NCI-H2171 treated with DMSO at 0.1 percent for 48 hours (cell line): ENCODE data around the gene AIG1.
A peak's percentile ranks its signal among the peaks of the same experiment; 100 is the strongest.
"Not testable (repeated sequence)": the region's sequence is repeated elsewhere in the genome, so short reads cannot be mapped to it uniquely, and the experiment has no call there.

Experiments
- DNase-seq: peaks from one replicate; lab custom pipeline; 2025; lab: John Stamatoyannopoulos, UW

Gene AIG1

DNA sequence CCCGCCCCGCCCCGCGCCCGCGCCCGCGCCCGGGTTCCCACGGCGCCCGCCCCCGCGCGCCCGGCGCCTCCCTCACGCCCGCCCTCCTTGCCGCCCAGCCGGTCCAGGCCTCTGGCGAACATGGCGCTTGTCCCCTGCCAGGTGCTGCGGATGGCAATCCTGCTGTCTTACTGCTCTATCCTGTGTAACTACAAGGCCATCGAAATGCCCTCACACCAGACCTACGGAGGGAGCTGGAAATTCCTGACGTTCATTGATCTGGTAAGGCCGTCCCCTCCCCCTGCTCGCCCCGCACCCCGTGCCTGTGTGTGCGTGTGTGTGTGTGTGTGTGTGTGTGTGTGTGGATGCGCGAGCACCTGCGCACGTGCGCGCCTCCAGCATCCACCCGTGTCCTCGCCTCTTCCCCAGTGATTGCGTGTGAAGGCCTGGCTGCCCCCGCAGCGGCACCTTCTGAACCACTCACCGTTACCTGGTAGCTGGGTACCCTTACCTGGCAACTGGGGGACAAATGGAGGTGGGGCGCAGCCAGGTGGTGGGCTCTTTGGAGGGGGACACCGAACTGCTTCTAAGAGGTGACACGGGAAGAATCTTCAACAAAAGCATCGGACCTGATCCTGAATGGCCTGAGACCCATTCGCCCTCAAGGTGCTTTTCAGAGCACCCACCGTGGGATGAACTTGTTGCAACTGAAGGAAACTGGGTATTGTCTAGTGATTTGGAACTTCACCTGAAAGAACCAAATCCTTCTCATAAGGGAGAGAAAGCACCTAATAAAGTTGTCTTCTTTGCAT lies at the start of gene AIG1:
TSS of gene AIG1 (plus strand) at position 84 of the 791 bp plus-strand sequence. CDS start at position 121, 37 bp downstream.
- peak; percentile 60 for DNase-seq

DNA sequence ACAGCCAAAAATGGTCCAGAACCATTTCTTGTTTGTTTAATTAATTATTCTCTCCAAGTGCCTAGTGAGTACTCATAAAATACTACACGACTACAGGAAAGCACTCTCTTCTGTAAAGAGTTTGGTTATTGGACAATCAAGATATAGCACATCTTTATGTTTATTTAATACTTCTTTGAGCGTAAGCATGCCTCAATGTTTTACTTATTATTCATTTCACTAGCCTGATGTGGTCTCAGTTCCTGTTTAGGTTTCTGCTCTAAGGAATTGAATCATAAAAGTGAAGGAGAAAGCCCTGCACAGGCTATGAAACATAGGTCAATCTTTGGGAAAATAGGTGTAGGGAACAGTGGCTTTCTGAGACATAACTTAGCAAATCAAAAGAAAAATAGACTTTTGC lies 45.9 kb upstream of the AIG1 start:
- DNase-seq = no peak

DNA sequence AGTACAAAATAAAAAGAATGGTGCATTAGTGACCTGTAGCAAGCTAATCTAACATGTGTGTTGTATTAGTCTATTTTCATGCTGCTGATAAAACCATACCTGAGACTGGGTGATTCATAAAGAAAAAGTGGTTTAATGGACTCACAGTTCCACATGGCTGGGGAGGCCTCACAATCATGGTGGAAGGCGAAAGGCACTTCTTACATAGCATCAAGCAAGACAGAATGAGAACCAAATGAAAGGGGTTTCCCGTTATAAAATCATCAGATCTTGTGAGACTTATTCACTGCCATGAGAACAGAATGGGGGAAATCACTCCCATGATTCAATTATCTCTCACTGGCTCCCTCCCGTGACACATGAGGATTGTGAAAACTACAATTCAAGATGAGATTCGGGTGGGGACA lies 45.4 kb upstream of the AIG1 start:
- no peak for DNase-seq

- no peak for DNase-seq
Measured at GRCh38 chr6:143018955-143019354, 41.7 kb upstream of the AIG1 start.

GRCh38 chr6:143020862-143021261 lies 39.8 kb upstream of the AIG1 start:
- not testable (repeated sequence) for DNase-seq

- DNase-seq = no peak
Measured at GRCh38 chr6:143021543-143021942, 39.1 kb upstream of the AIG1 start.

- DNase-seq = no peak
Measured at GRCh38 chr6:143022587-143022986, 38.1 kb upstream of the AIG1 start.

DNA sequence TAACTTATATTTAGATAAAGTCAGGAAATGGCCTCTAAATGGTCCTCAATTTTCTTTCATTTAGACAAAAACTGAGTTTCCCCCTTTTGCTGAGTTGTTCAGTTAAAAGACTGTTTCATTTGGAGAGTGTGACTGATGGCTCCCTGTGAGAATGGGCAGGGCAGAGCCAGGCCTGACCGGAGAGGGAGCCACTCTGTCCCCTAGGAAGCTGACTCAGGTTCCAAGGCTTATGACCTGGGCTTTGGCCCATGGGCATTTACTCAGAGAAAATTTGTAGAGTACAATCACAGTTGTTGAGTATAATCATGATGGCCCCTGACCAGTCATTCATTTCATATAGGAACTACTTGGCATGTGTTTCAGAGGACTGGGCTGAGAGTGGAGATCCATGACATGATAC lies 37.0 kb upstream of the AIG1 start:
- no peak for DNase-seq

- DNase-seq = no peak
Measured at GRCh38 chr6:143024977-143025376, 35.7 kb upstream of the AIG1 start.

DNA sequence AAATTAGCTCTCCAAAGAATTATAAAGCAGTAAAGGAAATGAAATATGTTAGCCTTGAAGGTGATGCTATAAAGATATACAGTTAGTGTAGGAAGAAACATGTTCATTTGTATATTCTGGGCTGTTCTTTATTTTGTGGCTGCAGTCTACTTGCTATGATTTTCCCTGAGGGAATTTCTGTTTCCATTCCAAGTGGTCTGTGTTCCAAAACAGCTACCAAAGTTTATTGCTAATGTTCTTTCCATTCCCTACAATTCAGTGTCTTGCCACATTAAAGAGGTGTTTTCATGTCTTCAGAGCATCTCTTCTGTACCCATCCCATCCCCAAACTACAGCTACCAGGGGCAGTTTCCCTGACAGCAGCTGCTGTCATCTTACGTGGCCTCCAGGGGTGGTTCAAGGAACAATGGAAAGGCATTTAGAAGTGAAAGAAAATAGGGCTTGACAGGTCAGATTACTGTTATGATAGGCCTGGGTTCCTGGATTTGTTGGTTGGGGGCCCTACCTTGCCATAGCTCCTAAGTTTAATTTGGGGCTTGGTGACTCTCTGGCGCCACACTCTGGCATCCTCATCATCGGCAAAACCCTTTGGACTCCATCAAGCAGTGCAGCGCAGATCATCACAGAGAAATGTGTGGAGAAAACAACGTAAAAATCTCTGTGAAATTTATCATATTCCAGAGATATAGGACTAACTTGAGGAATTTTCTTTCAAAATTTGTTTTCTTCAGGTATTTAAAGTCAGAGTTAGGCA lies 33.8 kb upstream of the AIG1 start:
- no peak for DNase-seq

DNA sequence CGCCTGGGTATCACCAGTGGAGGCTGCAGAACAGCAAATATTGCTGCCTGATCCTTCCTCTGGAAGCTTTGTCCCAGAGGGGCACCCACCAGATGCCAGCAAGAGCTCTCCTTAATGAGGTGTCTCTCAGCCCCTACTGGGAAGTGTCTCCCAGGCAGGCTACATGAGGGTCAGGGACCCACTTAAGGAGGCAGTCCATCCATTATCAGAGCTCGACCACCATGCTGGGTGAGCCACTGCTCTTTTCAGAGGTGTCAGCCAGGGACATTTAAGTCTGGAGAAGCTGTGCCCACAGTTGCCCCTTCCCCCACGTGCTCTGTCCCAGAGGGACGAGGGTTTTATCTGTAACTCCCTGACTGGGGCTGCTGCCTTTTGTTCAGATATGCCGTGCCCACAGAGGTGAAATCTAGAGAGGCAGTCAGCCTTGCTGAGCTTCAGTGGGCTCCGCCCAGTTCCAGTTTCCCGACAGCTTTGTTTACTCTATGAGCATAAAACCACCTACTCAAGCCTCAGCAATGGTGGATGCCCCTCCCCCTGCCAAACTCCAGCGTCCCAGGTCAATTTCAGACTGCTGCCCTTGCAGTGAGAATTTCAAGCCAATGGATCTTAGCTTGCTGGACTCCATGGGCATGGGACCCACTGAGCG lies 25.9 kb upstream of the AIG1 start:
- DNase-seq = no peak

DNA sequence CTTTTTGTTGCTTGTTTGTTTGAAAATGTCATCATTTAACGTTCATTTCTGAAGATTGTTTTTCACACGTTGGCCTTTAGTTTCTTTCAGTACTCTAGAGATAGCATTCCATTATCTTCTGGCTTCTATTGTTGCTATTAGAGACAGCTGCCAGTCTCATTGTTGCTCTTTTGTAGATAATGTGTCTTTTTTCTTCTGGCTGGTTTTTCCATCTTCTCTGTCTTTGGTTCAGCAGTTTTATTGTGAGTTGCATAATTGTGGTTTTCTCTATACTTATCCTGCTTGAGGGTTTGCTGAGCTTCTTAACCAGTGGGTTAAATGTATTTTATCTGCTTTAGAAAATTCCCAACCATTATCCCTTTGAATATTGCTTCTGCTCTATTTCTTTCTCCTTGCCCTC lies 23.2 kb upstream of the AIG1 start:
- no peak for DNase-seq

GRCh38 chr6:143038833-143039232 lies 21.9 kb upstream of the AIG1 start:
- no peak for DNase-seq

DNA sequence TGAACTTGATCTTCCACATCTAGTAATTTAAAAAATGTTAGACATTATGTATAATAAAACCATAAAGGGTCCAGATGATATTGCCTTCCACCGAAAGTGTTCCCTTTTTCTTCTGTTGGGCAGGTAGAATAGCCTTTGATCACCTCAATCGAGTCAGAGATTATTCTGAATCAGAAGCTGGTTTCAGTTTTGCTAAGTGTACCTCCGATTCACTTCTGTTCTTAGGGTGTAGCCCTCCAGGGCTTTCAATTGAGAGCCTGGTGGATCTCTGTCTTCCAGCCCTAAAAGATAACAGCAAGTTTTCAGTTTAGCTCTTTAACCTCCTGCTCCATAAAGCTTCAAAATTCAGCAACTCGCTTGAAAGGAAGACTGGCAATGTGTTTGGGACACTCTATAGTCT lies 21.1 kb upstream of the AIG1 start:
- no peak for DNase-seq

DNA sequence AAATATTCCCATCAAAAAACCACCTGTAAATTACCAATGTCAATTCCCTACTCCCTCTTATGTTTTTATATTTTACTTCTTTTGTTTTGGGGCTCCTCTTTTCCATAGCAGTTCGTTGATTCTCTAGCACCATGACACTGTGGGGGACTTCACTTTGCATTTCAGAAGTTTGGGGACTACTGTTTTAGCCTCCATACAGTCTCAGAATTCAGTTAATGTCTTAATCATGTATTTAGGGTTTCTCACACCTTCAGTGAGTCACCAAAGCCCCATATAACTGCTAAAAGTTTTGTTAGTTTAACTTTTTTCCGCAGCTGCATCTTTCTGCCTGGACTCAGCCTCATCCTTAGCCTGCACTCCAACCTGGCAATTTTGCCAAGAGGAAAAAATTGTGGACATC lies 20.7 kb upstream of the AIG1 start:
- DNase-seq = no peak

GRCh38 chr6:143044345-143044744 lies 16.3 kb upstream of the AIG1 start:
- DNase-seq = not testable (repeated sequence)

GRCh38 chr6:143049611-143050010 lies 11.1 kb upstream of the AIG1 start:
- no peak for DNase-seq

DNA sequence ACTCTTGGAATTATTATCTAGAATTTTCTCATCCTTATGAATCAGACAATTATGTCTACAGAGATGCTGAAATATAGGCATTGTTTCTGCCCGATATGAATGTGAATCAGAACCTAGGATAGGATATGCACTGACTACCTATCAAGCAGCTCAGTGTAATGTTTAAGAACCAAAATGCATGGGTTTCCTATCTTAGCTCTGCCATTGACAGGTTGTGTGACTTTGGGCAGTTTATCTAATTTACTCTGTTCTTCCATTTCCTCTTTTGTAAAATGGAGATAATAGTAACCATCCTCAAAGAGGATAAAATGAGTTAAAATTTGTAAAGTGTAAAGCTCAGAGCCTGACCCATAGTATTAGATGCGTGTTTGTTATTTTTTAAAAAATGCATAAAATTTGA lies 10.2 kb upstream of the AIG1 start:
- no peak for DNase-seq

DNA sequence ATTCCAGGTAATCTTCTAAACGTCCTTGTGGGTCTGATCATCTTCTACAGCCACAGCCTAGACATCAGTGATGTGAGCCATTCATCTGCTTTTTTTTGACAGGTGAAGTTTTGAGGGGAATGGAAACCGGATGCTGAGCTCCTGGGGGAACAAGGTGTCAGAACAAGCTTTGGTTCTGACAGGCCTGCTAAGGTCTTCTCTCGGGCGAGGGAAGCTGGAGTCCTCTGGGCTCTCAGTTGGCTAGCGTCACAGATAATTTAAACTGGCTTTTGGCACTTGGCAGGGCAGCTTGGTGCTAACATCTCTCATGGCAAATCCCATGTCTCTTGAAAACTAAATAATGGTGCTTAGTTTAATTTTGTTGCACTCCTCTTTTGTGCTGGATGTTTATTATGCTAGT lies 8.4 kb upstream of the AIG1 start:
- no peak for DNase-seq

DNA sequence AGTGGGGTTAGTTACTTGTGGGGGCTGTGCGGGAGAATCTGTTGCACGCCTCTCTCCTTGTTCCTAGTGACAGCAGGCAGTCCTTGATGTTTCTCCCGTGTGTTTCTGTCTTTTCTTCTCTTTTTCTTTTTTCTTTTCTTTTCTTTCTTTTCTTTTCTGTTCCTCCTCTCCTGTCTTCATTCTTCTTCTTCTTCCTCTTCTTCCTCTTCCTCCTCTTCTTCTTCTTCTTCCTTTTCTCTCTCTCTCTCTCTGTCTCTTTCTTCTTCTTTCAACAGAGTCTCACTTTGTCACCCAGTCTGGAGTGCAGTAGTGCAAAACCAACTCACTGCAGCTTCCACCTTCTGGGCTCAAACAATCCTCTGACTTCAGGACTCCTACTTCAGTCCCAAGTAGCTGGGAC lies 6.8 kb upstream of the AIG1 start:
- no peak for DNase-seq

GRCh38 chr6:143054329-143054728 lies 6.4 kb upstream of the AIG1 start:
- DNase-seq = no peak

DNA sequence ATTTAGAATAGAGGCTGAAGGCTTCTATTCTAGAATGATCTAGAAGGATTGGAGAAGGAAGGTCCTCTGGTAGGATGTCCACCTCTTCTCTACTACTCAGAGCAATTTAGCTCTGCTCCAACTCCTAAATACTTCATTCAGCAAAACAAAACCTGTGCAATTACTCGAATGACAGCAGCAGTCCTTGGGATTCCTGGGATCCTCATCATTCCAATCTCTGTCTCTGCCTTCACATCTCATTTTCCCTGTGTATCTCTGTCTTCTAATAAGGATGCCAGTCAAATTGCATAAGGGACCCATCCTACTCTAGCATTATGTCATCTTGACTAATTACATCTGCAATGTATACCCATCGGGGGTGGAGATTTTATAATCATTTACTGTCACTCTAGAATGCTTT lies 5.5 kb upstream of the AIG1 start:
- DNase-seq = no peak

- DNase-seq = no peak
Measured at GRCh38 chr6:143055891-143056290, 4.8 kb upstream of the AIG1 start.
